H1 (cell line): Measurements from ENCODE around the gene PLEKHM3. TPM values are rescaled to one million over a fixed set of nuclear protein-coding genes. Genes with fewer than 3 reads are reported as not detected.

Experiments
- CHD7 ChIP-seq: fragments of 300-600 bp; sonication (generic); IDR thresholded peaks from 2 replicates; pipeline ENCODE4 v1.7.1; 2012; ENCODE audit warnings: low read length, moderate library complexity, mild to moderate bottlenecking, inconsistent platforms; ENCODE audit not compliant: insufficient replicate concordance
- CREB1 ChIP-seq: IDR thresholded peaks from 2 replicates; pipeline ENCODE4 v1.6.1; 2012; ENCODE audit warnings: inconsistent platforms
- GTF2F1 ChIP-seq: IDR thresholded peaks from 2 replicates; pipeline ENCODE4 v1.6.1; 2012; ENCODE audit warnings: low read depth, low read length, improper control_type of control experiment, borderline replicate concordance
- HDAC2 ChIP-seq, 2 experiments: fragments of 300-600 bp in 1 of 2; sonication (generic) in 1 of 2; IDR thresholded peaks; 2 replicates each; pipeline ENCODE4 v1.6.1; 2011 to 2012; ENCODE audit warnings: low read depth in 2 of 2, low read length in 2 of 2, mild to moderate bottlenecking in 2 of 2, moderate library complexity in 2 of 2, borderline replicate concordance in 1 of 2, inconsistent platforms in 1 of 2
- polyA plus RNA-seq, 7 experiments: library from polyadenylated mRNA; depleted of rRNA in 3 of 7; stranded (reverse) in 5 of 7; unstranded in 2 of 7; fragments of >200 nt in 5 of 7; fragments of 200-250 nt in 2 of 7; gene quantifications; 1 replicate in 5 of 7; 2 replicates in 1 of 7; 4 replicates in 1 of 7; pipeline versions ENCODE4 v1.2.1 to v1.2.3, GENCODE V29; 2011 to 2013; ENCODE audit warnings: missing spikeins in 2 of 7, mixed read lengths in 2 of 7
- total RNA-seq: library from RNA; stranded (reverse); fragmentation: NEBNext Ultra II Directional; extraction: Animal tissue kit (Norgen Biotek cat#: 25700); gene quantifications from 2 replicates; pipeline ENCODE4 v1.2.1, GENCODE V29; 2021

PLEKHM3 gene
- total and polyA plus RNA-seq, 2 of the 8 experiments (the other 6 are each of a cell fraction or from before 2014, with no cell fraction given), result 2.3 to 5.8 TPM

DNA sequence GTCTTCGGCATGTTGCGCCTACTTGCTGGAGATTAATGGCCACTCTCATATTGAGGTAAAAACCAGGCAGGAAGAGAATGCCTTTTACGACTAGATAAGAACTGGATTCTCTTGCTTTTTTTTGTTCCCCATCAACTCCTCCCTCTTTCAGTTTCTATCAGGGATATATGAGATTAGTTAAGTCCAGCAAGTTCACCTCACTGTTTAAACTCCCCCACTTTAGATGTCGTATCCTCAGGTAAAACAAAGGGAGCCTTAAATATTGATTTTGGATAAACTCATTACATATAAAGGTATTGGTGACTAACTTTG lies 98.4 kb downstream of the PLEKHM3 start (continued):
- TF ChIP-seq CHD7, result no peak
- no peak for TF ChIP-seq GTF2F1
- no peak for TF ChIP-seq HDAC2 (IDR thresholded peaks at IDR 0.05; ENCODE audit: borderline replicate concordance in 1 of 2, low read depth in 2 of 2, low read length in 2 of 2)
- TF ChIP-seq CREB1, result no peak
